ENCODE results near the gene ELMO1.
A peak's percentile ranks its signal among the peaks of the same experiment; 100 is the strongest.

ELMO1 gene

GRCh38 chr7:36861656-36862055 is 587.0 kb downstream of the ELMO1 start:
- no peak for DNase-seq
- intact Hi-C loops (cut with DNase I), result no loop called here

GRCh38 chr7:36860681-36861080 is 588.0 kb downstream of the ELMO1 start:
- intact Hi-C loops (cut with DNase I), result no loop called here
- no peak for DNase-seq

- intact Hi-C loops (cut with DNase I), result no loop called here
- DNase-seq, result no peak
Observed at GRCh38 chr7:36855330-36855729, 593.3 kb downstream of the ELMO1 start.

- intact Hi-C loops (cut with DNase I), result no loop called here
- peak in 5 of 42 donors; percentile 8 to 41 (median 21) for DNase-seq
Observed at GRCh38 chr7:36854652-36855051, 594.0 kb downstream of the ELMO1 start.

DNA sequence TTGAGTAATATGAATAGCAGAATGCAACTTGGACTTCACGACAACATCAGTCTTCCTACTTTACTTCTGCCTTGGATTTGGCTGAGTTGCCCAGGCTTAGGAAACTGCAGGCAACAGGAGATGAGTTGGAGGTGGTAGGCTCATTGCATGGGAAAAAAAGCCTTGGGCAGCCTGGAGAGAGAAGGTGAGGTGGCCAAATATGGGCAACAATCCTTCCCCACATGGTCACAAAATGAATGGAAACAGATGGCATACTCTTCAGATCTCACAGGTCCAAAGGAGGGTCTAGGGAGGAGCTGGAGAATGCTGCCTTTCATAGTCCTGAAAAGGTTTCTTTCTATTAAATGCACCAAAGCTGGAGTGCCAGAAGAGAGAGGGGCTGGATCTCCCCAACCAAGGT is 595.7 kb downstream of the ELMO1 start:
- intact Hi-C loops (cut with DNase I), result no loop called here
- no peak for DNase-seq

DNA sequence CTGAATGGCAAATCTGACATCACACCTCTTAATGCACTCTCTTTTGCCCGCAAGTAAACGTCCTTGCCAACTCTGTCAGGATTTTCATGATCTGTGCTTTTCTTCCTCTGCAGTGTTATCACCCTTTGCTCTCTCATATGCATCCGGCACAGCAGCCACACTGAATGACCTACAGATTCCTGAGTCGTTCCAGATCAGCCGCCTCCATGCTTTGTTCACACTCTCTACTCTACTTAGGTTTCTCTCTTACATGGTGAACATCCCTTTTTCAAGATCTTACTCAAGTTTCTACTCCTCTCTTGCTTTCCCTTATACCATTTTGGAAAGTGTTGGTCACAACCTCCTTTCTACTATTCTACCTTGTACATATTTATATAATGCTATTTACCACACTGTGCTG is 596.6 kb downstream of the ELMO1 start:
- intact Hi-C loops (cut with DNase I), result no loop called here
- peak in 2 of 42 donors; percentile 9 to 55 for DNase-seq

- intact Hi-C loops (cut with DNase I), result no loop called here
- DNase-seq, result no peak
Observed at GRCh38 chr7:36851382-36851781, 597.3 kb downstream of the ELMO1 start.

DNA sequence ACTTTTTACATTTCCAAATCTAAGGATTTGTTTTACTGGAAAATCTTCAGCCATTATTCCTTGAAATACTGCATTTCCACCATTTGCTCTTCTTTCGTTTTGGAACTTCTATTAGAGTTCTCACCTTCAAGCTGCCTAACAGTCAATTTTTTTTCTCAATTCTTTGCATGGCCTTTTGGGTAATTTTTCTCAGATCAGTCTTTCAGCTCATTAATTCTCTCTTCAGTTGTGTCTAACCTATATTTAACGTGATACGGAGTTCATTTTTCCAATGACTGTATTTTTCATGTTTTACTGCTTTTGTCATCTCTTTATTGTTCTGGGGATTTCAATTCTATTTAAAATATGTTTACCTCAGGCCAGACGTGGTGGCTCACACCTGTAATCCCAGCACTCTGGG is 600.7 kb downstream of the ELMO1 start:
- DNase-seq, result no peak
- intact Hi-C loops (cut with DNase I), result no loop called here

DNA sequence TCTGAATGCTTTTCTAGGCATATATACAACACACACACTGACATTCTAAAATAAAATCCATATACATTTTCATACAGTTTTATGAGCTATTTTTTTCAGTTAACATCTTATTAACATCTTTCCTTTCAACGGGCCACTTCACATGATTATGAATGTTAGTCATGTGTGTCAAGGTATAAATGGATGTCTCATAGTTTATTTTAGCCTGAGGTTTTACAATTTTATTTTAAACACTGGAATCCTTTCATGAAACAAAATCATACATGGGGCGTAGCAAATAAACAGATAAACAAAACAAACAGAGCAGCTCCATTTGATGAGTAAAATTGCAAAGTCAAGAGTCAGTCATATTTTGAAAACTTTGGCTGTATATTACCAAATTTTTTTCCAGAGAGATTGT is 604.3 kb downstream of the ELMO1 start:
- no peak for DNase-seq
- intact Hi-C loops (cut with DNase I), result no loop called here

- no peak for DNase-seq
Observed at GRCh38 chr7:36840904-36841303, 607.8 kb downstream of the ELMO1 start.

GRCh38 chr7:36838616-36839225 is 609.9 kb downstream of the ELMO1 start:
- intact Hi-C loops (cut with DNase I), result no loop called here
- peak in 2 of 42 donors; percentile 45 to 46 for DNase-seq

More at GRCh38 chr7:36840904-36841303, 607.8 kb downstream of the ELMO1 start:
- intact Hi-C loops (cut with DNase I), result no loop called here

DNA sequence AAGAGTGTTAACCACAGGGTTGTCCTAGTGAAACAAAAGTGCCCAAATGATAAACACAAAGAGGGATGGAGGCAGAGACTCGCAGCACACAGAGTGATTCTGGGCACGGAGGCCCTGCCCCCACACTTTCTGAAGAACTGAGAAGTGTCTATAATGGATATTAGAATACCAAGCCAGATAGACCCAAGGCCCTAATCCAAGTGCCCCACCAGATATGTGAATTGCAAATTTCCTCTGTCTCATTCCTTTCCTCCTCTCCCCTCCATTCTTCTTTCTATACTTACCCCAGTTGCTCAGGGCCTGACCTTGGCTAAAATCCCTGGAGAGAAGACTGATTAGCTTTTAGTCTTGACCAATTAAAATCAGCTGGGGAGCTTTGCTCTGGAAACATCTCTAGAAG is 617.6 kb downstream of the ELMO1 start:
- DNase-seq, result no peak
- intact Hi-C loops (cut with DNase I), result no loop called here

DNA sequence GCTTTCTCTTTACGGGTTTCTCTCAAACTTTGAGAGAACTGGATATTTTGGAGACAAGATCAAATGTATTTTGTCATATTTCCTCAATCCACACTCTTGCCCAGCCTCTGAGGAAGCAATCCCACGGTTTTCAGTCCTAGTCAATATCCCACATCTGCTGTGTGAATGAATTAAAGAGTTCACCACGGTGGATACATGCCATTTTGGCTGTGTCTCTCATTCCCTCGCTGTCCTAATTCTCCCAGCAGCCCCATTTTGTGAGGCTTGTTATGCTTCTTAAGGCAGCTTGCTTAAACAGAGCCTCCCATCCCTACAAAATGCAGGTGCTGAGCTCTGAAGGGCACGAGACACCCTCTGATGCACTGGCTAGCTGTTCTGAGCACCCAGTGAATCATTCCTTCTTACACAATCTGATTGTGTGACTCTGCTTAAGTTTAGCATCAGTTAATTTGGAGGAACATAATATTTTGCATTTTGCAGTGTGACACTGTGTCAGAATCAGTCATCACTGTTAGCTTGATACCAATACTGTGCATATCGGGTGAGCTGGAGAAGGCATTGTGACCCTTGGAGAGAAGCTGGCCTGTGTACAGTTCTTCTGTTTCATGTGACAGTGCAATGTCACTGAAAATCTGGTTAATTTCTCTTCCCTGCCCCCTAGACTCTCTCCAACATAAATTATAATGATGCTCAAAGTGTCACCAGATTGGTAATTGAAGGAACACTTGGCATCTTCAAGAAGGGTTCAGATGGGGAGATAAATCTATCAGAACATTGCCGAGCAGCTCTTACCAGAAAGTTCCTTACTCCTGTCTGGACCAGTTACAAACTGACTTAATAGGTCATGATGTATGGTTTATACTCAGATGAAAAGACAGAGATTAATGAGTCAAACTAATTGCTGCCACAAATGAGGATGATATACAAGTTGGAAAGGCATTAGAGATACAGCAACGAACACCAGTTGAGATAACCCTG is 620.6 kb downstream of the ELMO1 start:
- DNase-seq, result no peak
- intact Hi-C loops (cut with DNase I), result no loop called here

DNA sequence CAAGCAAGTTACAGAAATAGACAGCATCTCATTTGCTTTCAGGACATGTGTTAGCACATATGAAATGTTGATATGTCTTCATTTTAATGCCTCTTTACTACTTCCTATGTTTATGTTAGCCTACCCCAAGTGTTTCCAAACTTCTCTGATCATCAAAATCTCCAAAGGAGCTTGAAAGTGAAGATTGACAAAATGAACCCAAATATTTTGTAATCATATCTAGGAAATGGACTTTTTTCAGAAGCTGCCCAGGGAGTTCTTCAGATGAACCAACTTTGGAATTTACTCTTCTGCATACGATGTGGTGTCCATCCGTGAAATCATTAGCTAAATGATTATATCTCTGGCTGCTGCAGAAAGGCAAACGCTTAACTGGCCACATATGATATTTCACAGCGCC is 623.2 kb downstream of the ELMO1 start:
- DNase-seq, result no peak
- intact Hi-C loops (cut with DNase I), result no loop called here

DNA sequence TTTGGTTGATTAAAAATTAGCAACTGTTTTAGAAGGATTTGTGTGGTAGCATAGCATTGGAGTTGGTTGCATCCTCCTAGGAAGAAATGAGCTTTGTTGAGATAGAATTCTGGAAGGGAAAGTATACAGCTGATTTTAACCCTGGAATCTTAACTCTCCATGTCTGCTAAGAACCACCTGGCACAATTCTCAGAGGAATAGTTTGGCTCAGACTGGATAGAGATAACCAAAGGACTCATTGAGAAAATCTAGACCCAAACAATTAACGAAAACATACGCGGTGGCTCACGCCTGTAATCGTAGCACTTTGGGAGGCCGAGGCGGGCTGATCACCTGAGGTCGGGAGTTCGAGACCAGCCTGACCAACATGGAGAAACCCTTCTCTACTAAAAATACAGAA is 625.3 kb downstream of the ELMO1 start:
- intact Hi-C loops (cut with DNase I), result no loop called here
- DNase-seq, result no peak

- intact Hi-C loops (cut with DNase I), result no loop called here
- no peak for DNase-seq
Observed at GRCh38 chr7:36821617-36822016, 627.0 kb downstream of the ELMO1 start.

GRCh38 chr7:36820527-36821170 is 628.0 kb downstream of the ELMO1 start:
- intact Hi-C loops (cut with DNase I), result no loop called here
- no peak for DNase-seq

- intact Hi-C loops (cut with DNase I), result no loop called here
- no peak for DNase-seq
Observed at GRCh38 chr7:36819639-36820038, 629.0 kb downstream of the ELMO1 start.

GRCh38 chr7:36814311-36814710 is 634.4 kb downstream of the ELMO1 start:
- intact Hi-C loops (cut with DNase I), result no loop called here
- DNase-seq, result no peak

- DNase-seq, result no peak
- intact Hi-C loops (cut with DNase I), result no loop called here
Observed at GRCh38 chr7:36811807-36812206, 636.9 kb downstream of the ELMO1 start.

Data from head of caudate nucleus (tissue), 42 donors.